DND-41 (cell line): ENCODE measurements around the gene CCDC171.

Experiments
- ATAC-seq: fragments of 200-7000 bp; cut with Tn5 transposase; 3 replicates; pipeline ENCODE4 v1.9.1; 2021; ENCODE audit warnings: low read depth; ENCODE audit not compliant: insufficient read depth
- DNase-seq: peaks from one replicate; pipeline ENCODE4 v3.0.0-alpha.2; 2020
- H2AFZ ChIP-seq: 2 replicates; pipeline ENCODE4 v1.6.0; 2012; ENCODE audit warnings: low read depth, low read length
- H3K27ac ChIP-seq: 2 replicates; pipeline ENCODE4 v1.5.1; 2012; ENCODE audit warnings: low read length, inconsistent platforms
- H3K27me3 ChIP-seq: fragments of 200-600 bp; sonication (generic); 2 replicates; pipeline ENCODE4 v1.6.0; 2012; ENCODE audit warnings: low read length, mild to moderate bottlenecking, inconsistent platforms; ENCODE audit not compliant: insufficient read depth, poor library complexity
- H3K36me3 ChIP-seq: 2 replicates; pipeline ENCODE4 v1.5.1; 2012; ENCODE audit warnings: low read length, inconsistent platforms; ENCODE audit not compliant: insufficient read depth
- H3K4me1 ChIP-seq: 2 replicates; pipeline ENCODE4 v1.5.1; 2012; ENCODE audit warnings: mild to moderate bottlenecking, low read length; ENCODE audit not compliant: insufficient read depth
- H3K4me2 ChIP-seq: 2 replicates; pipeline ENCODE4 v1.6.0; 2012; ENCODE audit warnings: mild to moderate bottlenecking, moderate library complexity, low read length, inconsistent platforms; ENCODE audit not compliant: insufficient read depth
- H3K4me3 ChIP-seq, 2 experiments: fragments of 200-600 bp in 1 of 2; shearing (Covaris generic) in 1 of 2; 2 replicates each; pipeline ENCODE4 v1.5.1; 2012 to 2016; ENCODE audit warnings: inconsistent platforms in 2 of 2, low read length in 2 of 2, mild to moderate bottlenecking in 2 of 2, low read depth in 1 of 2, moderate library complexity in 1 of 2
- H3K79me2 ChIP-seq: 2 replicates; pipeline ENCODE4 v1.6.0; 2012; ENCODE audit warnings: low read length, inconsistent platforms; ENCODE audit not compliant: insufficient read depth
- H3K9ac ChIP-seq: 2 replicates; pipeline ENCODE4 v1.6.0; 2012; ENCODE audit warnings: low read depth, mild to moderate bottlenecking, inconsistent platforms, low read length, moderate library complexity
- H3K9me3 ChIP-seq: 2 replicates; pipeline ENCODE4 v1.5.1; 2012; ENCODE audit warnings: low read length, moderate library complexity, mild to moderate bottlenecking, inconsistent platforms; ENCODE audit not compliant: insufficient read depth, severe bottlenecking
- H4K20me1 ChIP-seq: 2 replicates; pipeline ENCODE4 v1.6.0; 2012; ENCODE audit warnings: low read length; ENCODE audit not compliant: insufficient read depth
- EZH2 ChIP-seq: IDR thresholded peaks from 3 replicates; pipeline ENCODE4 v1.6.1; 2012; ENCODE audit warnings: borderline replicate concordance, low read depth, mild to moderate bottlenecking, moderate library complexity, low read length, inconsistent platforms; ENCODE audit not compliant: severe bottlenecking
- TF ChIP-seq, protein P1 (sequence below): IDR thresholded peaks from 2 replicates; pipeline ENCODE4 v1.5.1; 2012; ENCODE audit warnings: borderline replicate concordance, low read length, moderate library complexity, mild to moderate bottlenecking; ENCODE audit not compliant: poor library complexity, severe bottlenecking; ENCODE audit errors: extremely low read depth

The CCDC171 gene

DNA sequence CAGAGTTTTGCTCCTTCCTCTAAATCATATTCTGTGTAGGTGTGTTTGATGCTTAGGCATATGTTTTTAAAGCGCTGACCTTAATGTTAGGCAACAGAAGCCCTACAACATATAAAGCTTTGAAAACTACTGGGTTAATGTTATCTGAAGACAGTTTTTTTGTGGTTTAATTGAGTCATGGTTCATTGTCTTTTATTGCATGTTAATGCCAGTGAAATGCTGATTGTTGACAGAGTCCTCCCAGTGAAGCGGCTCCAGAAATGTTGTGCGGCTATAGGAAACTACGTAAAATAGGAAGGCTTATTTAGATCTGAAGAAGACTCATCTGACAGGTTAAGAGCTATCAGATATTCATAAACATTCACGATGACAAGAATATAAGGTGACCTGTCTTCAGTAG lies 424.6 kb downstream of the CCDC171 start:
- H3K4me2 ChIP-seq, result no peak overlapping the region
- ATAC-seq (no peak), DNase-seq (no peak)
- H3K9me3 ChIP-seq, result no peaks in the 10 kb centered on the region
- no peaks in the 10 kb centered on the region for H4K20me1 ChIP-seq
- no peaks in the 10 kb centered on the region for H3K27me3 ChIP-seq
- H3K4me1 ChIP-seq, result no peaks in the 10 kb centered on the region
- no peak overlapping the region for H3K4me3 ChIP-seq
- no peak overlapping the region for H3K27ac ChIP-seq
- no peak overlapping the region for H3K9ac ChIP-seq
- TF ChIP-seq EZH2, result no peak
- TF ChIP-seq, protein P1, sequence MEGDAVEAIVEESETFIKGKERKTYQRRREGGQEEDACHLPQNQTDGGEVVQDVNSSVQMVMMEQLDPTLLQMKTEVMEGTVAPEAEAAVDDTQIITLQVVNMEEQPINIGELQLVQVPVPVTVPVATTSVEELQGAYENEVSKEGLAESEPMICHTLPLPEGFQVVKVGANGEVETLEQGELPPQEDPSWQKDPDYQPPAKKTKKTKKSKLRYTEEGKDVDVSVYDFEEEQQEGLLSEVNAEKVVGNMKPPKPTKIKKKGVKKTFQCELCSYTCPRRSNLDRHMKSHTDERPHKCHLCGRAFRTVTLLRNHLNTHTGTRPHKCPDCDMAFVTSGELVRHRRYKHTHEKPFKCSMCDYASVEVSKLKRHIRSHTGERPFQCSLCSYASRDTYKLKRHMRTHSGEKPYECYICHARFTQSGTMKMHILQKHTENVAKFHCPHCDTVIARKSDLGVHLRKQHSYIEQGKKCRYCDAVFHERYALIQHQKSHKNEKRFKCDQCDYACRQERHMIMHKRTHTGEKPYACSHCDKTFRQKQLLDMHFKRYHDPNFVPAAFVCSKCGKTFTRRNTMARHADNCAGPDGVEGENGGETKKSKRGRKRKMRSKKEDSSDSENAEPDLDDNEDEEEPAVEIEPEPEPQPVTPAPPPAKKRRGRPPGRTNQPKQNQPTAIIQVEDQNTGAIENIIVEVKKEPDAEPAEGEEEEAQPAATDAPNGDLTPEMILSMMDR, result no peak
- no peaks in the 10 kb centered on the region for H3K79me2 ChIP-seq
- H3K36me3 ChIP-seq, result no peaks in the 10 kb centered on the region
- H2AFZ ChIP-seq, result no peak overlapping the region

DNA sequence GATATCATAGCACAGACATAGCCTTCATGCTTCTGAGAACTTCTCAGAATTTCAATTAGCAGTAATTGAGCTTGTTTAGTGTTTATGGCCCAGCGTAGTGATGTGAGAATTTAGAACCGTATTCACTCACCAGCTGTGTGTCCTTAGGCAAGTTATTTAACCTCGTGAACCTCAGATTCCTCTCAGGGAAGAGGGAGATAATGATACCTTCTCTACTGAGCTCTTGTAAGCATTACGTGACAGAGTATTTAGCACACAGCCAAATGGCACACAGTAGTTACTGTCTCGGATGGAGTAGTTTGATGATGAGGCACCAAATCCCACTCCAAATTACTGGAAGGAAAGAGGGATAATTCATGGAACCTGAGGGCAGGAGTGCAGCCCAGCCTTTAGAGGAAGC lies 429.3 kb downstream of the CCDC171 start:
- Histone ChIP-seq H3K79me2 (no peaks in the 10 kb centered on the region), H3K4me1 (no peaks in the 10 kb centered on the region), H3K4me3 (no peak overlapping the region), H4K20me1 (no peaks in the 10 kb centered on the region), H3K27me3 (no peaks in the 10 kb centered on the region), H3K27ac (no peak overlapping the region), H2AFZ (no peak overlapping the region), H3K9ac (no peak overlapping the region), H3K36me3 (no peaks in the 10 kb centered on the region), H3K9me3 (no peaks in the 10 kb centered on the region), H3K4me2 (no peak overlapping the region)
- no peak for ATAC-seq
- TF ChIP-seq, protein P1, result no peak
- no peak for TF ChIP-seq EZH2
- DNase-seq, result no peak

DNA sequence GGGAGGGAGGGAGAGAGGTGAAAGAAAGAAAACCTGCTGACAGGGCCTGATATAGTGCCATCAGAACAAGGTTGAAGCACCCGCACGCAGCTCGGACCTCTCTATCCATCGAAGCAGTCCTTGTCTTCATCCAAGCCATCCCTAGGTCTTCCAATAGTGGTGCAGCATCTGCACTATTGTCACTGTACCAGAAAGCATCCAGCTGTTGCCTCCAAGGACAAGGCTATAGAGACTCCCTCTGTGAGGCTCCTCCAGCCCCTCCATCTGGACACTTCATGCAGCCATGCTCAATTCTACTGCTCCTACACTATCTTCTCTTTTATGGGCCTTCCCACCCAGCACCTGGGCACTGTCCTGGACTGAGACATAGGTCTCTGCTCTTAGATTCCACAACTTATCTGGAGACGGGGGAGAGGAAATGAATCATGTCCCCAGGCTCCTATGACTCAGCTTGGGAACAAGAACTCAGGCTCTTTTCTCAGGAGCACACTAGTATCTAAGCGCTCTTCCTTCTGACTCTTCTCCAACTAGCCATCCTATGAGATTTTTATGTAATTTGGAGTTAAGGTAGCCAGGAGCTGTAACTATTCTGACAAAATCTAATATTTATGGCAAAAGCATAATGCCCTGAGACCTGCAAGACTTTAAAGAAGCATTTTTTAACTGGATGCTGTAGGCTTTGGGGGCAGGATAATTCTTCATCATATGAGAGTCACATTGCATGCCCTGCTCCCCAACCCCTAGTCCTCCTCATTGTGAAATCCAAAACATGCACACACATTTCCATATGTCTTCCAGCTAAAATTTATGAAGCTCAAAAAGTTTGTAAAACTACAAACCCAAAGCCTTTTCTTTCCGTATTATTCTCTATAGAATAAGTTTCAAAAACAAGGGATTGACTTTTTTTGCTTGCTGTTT lies 446.8 kb downstream of the CCDC171 start:
- Histone ChIP-seq H3K79me2 (no peaks in the 10 kb centered on the region), H3K9me3 (no peaks in the 10 kb centered on the region), H2AFZ (no peak overlapping the region), H3K4me1 (0 out of 2 replicates have a peak, but pooled peaks cover 6% of the 10 kb centered on the region), H3K27me3 (no peaks in the 10 kb centered on the region), H3K36me3 (no peaks in the 10 kb centered on the region), H3K27ac (no peak overlapping the region), H4K20me1 (no peaks in the 10 kb centered on the region), H3K9ac (no peak overlapping the region), H3K4me3 (no peak overlapping the region), H3K4me2 (no peak overlapping the region)
- TF ChIP-seq EZH2, result no peak
- TF ChIP-seq, protein P1, result no peak
- ATAC-seq (no peak), DNase-seq (no peak)
